ENCODE data around the gene SMIM9. TPM values are rescaled to one million over a fixed set of nuclear protein-coding genes. Genes with fewer than 3 reads are reported as not detected.

SMIM9 gene
- total RNA-seq, 6 experiments from 2014 or later, result not detected

GRCh38 chrX:154795016-154795415 is 39.4 kb downstream of the SMIM9 start:
- Mint-ChIP-seq H3K4me3 (no peak overlapping the region), H3K27me3 (ENCODE audit: insufficient read depth) (peaks cover 2% of the 10 kb centered on the region)
- no peak for TF ChIP-seq CTCF (IDR thresholded peaks at IDR 0.05)

GRCh38 chrX:154793084-154793795 is 41.2 kb downstream of the SMIM9 start:
- TF ChIP-seq CTCF (IDR thresholded peaks at IDR 0.05), result no peak
- H3K27ac Mint-ChIP-seq, result no peak overlapping the region
- DNase-seq, result no peak
- no peaks in the 10 kb centered on the region for H3K9me3 Mint-ChIP-seq
- H3K4me1 Mint-ChIP-seq (ENCODE audit: low read depth), result peaks cover 17% of the 10 kb centered on the region
- no peaks in the 10 kb centered on the region for H3K36me3 Mint-ChIP-seq (ENCODE audit: low read depth)
- H3K27me3 Mint-ChIP-seq (ENCODE audit: insufficient read depth), result peaks cover 2% of the 10 kb centered on the region
- no peak overlapping the region for H3K4me3 Mint-ChIP-seq

More at GRCh38 chrX:154795016-154795415, 39.4 kb downstream of the SMIM9 start:
- Mint-ChIP-seq H3K27ac (no peak overlapping the region), H3K4me1 (ENCODE audit: low read depth) (peaks cover 35% of the 10 kb centered on the region), H3K36me3 (ENCODE audit: low read depth) (no peaks in the 10 kb centered on the region), H3K9me3 (no peaks in the 10 kb centered on the region)
- no peak for DNase-seq

- no peak for TF ChIP-seq CTCF (IDR thresholded peaks at IDR 0.05)
- peaks cover 2% of the 10 kb centered on the region for H3K27me3 Mint-ChIP-seq (ENCODE audit: insufficient read depth)
- H3K4me3 Mint-ChIP-seq, result no peak overlapping the region
- no peaks in the 10 kb centered on the region for H3K36me3 Mint-ChIP-seq (ENCODE audit: low read depth)
- no peak overlapping the region for H3K27ac Mint-ChIP-seq
- DNase-seq, result no peak
- H3K9me3 Mint-ChIP-seq, result no peaks in the 10 kb centered on the region
- H3K4me1 Mint-ChIP-seq (ENCODE audit: low read depth), result peaks cover 7% of the 10 kb centered on the region
These were observed 42.5 kb downstream of the SMIM9 start for GRCh38 chrX:154791939-154792338.

GRCh38 chrX:154791467-154791866 is 43.0 kb downstream of the SMIM9 start:
- Mint-ChIP-seq H3K27me3 (ENCODE audit: insufficient read depth) (peaks cover 2% of the 10 kb centered on the region), H3K36me3 (ENCODE audit: low read depth) (no peaks in the 10 kb centered on the region), H3K9me3 (no peaks in the 10 kb centered on the region), H3K27ac (no peak overlapping the region), H3K4me1 (ENCODE audit: low read depth) (peaks cover 2% of the 10 kb centered on the region), H3K4me3 (no peak overlapping the region)
- TF ChIP-seq CTCF (IDR thresholded peaks at IDR 0.05), result no peak
- DNase-seq, result no peak

GRCh38 chrX:154785716-154786115 is 48.7 kb downstream of the SMIM9 start:
- no peak overlapping the region for H3K4me3 Mint-ChIP-seq
- no peaks in the 10 kb centered on the region for H3K9me3 Mint-ChIP-seq
- no peak overlapping the region for H3K27ac Mint-ChIP-seq
- DNase-seq, result no peak
- H3K27me3 Mint-ChIP-seq (ENCODE audit: insufficient read depth), result no peaks in the 10 kb centered on the region; the same call in 1 of the 2 replicates
- H3K4me1 Mint-ChIP-seq (ENCODE audit: low read depth), result peaks cover 14% of the 10 kb centered on the region
- TF ChIP-seq CTCF (IDR thresholded peaks at IDR 0.05), result no peak
- peaks cover 6% of the 10 kb centered on the region for H3K36me3 Mint-ChIP-seq (ENCODE audit: low read depth)

All from HFFc6 (cell line).